CD14-positive monocyte (primary cell): ENCODE data around the gene FGF2. TPM values are rescaled to one million over a fixed set of nuclear protein-coding genes. Genes with fewer than 3 reads are reported as not detected.
A peak's percentile ranks its signal among the peaks of the same experiment; 100 is the strongest.

ENCODE experiments used
- DNase-seq, 3 donors: peaks; one replicate each; pipeline ENCODE4 v3.0.0-alpha.2; 2011 to 2022
- H2AFZ ChIP-seq: 2 replicates; pipeline ENCODE4 v1.6.0; 2012; ENCODE audit warnings: mild to moderate bottlenecking, low read depth, low read length, inconsistent platforms; ENCODE audit not compliant: insufficient read depth, poor library complexity, severe bottlenecking
- H3K27ac ChIP-seq, 2 donors: 1 replicate in 1 of 2; 2 replicates in 1 of 2; pipeline ENCODE4 v1.5.1; 2012 to 2013; ENCODE audit warnings: low read length in 2 of 2, control low read depth in 1 of 2, inconsistent platforms in 1 of 2, low read depth in 1 of 2, mild to moderate bottlenecking in 1 of 2
- H3K27me3 ChIP-seq, 2 donors: one replicate each; pipeline versions ENCODE4 v1.6.0 to v1.6.1; 2011 to 2013; ENCODE audit warnings: low read length in 2 of 2; ENCODE audit not compliant: control insufficient read depth in 2 of 2, insufficient read depth in 2 of 2
- H3K36me3 ChIP-seq, 2 donors: replicated peaks in 1 of 2; 1 replicate in 1 of 2; 2 replicates in 1 of 2; pipeline versions ENCODE4 v1.5.1 to v1.6.1; 2012 to 2013; ENCODE audit warnings: low read length in 2 of 2, control low read depth in 1 of 2, inconsistent platforms in 1 of 2, mild to moderate bottlenecking in 1 of 2; ENCODE audit not compliant: insufficient read depth in 2 of 2, control insufficient read depth in 1 of 2
- H3K4me1 ChIP-seq, 2 donors: 1 replicate in 1 of 2; 2 replicates in 1 of 2; pipeline versions ENCODE4 v1.5.1 to v1.6.1; 2012 to 2013; ENCODE audit warnings: low read length in 2 of 2, control low read depth in 1 of 2, inconsistent platforms in 1 of 2, mild to moderate bottlenecking in 1 of 2, moderate library complexity in 1 of 2; ENCODE audit not compliant: insufficient read depth in 2 of 2, control insufficient read depth in 1 of 2
- H3K4me2 ChIP-seq: replicated peaks from 2 replicates; pipeline ENCODE3; 2012; ENCODE audit warnings: low read length, moderate library complexity, mild to moderate bottlenecking; ENCODE audit not compliant: poor library complexity, severe bottlenecking; ENCODE audit errors: extremely low read depth
- H3K4me3 ChIP-seq, 3 experiments: fragments of 200-600 bp in 1 of 3; sonication (generic) in 1 of 3; replicated peaks in 1 of 3; 1 replicate in 2 of 3; 2 replicates in 1 of 3; pipeline ENCODE4 v1.5.1; 2011 to 2013; ENCODE audit warnings: low read length in 3 of 3, mild to moderate bottlenecking in 3 of 3, control low read depth in 2 of 3, low read depth in 2 of 3, inconsistent platforms in 1 of 3, moderate library complexity in 1 of 3
- H3K79me2 ChIP-seq: 2 replicates; pipeline ENCODE4 v1.6.0; 2012; ENCODE audit warnings: mild to moderate bottlenecking, control low read depth, inconsistent platforms, low read length, moderate library complexity; ENCODE audit not compliant: insufficient read depth
- H3K9ac ChIP-seq: 2 replicates; pipeline ENCODE4 v1.6.0; 2017; ENCODE audit warnings: low read length, mild to moderate bottlenecking; ENCODE audit not compliant: insufficient read depth, poor library complexity, severe bottlenecking
- H3K9me3 ChIP-seq, 2 donors: replicated peaks in 1 of 2; 1 replicate in 1 of 2; 2 replicates in 1 of 2; pipeline versions ENCODE4 v1.5.1 to v1.6.1; 2012 to 2013; ENCODE audit warnings: low read length in 2 of 2, control low read depth in 1 of 2; ENCODE audit not compliant: control insufficient read depth in 1 of 2, insufficient read depth in 1 of 2
- H4K20me1 ChIP-seq: 2 replicates; pipeline ENCODE4 v1.6.0; 2012; ENCODE audit warnings: mild to moderate bottlenecking, low read length, control low read depth, moderate library complexity; ENCODE audit not compliant: insufficient read depth
- H3K27ac Mint-ChIP-seq, 7 donors: one replicate each; pipeline ENCODE4 v1.8.0; 2020; ENCODE audit warnings: mild to moderate bottlenecking in 7 of 7, mixed read lengths in 7 of 7, moderate library complexity in 6 of 7, inconsistent platforms in 2 of 7
- H3K27me3 Mint-ChIP-seq, 3 donors: one replicate each; pipeline ENCODE4 v1.8.0; 2021 to 2022; ENCODE audit warnings: low read depth in 3 of 3, mild to moderate bottlenecking in 3 of 3, mixed read lengths in 3 of 3, moderate library complexity in 3 of 3, inconsistent platforms in 1 of 3
- H3K36me3 Mint-ChIP-seq, 2 donors: one replicate each; pipeline ENCODE4 v1.8.0; 2020; ENCODE audit warnings: mixed read lengths in 2 of 2, inconsistent platforms in 1 of 2, mild to moderate bottlenecking in 1 of 2
- H3K4me1 Mint-ChIP-seq: one replicate; pipeline ENCODE4 v1.8.0; 2020; ENCODE audit warnings: mild to moderate bottlenecking, mixed read lengths
- H3K4me3 Mint-ChIP-seq, 2 donors: one replicate each; pipeline ENCODE4 v1.8.0; 2020; ENCODE audit warnings: mild to moderate bottlenecking in 2 of 2, mixed read lengths in 2 of 2, moderate library complexity in 1 of 2
- H3K9me3 Mint-ChIP-seq, 7 donors: one replicate each; pipeline ENCODE4 v1.8.0; 2020 to 2022; ENCODE audit warnings: mixed read lengths in 7 of 7, mild to moderate bottlenecking in 6 of 7, moderate library complexity in 6 of 7, inconsistent platforms in 2 of 7
- CTCF ChIP-seq: fragments of 200-600 bp; IDR thresholded peaks from one replicate; pipeline ENCODE4 v1.8.0; 2022; ENCODE audit warnings: antibody characterized with exemption, mild to moderate bottlenecking
- WGBS: methylation state at CpG from one replicate; pipeline ENCODE4 v1.1.5; 2013; ENCODE audit warnings: missing lambda C conversion rate; ENCODE audit not compliant: insufficient coverage; 5-methylcytosine and 5-hydroxymethylcytosine counted together
- intact Hi-C, 2 donors: fragments of 100-400 bp; cut with micrococcal nuclease; formaldehyde crosslinking; loops; one replicate each; pipeline versions ENCODE4 v1.15.0 to v1.15.1; 2023
- polyA plus RNA-seq, 3 donors: library from polyadenylated mRNA; depleted of rRNA in 1 of 3; unstranded in 2 of 3; stranded (reverse) in 1 of 3; fragments of 300-500 nt in 2 of 3; fragments of >200 nt in 1 of 3; fragmentation: Illumina TruSeq in 2 of 3; gene quantifications; 1 replicate in 2 of 3; 2 replicates in 1 of 3; pipeline ENCODE4 v1.2.3, GENCODE V29; 2012 to 2021

FGF2 gene
- polyA plus RNA-seq, 3 donors = not detected

GRCh38 chr4:122830426-122831095 is 3.9 kb downstream of the FGF2 start:
- Histone ChIP-seq H2AFZ (no peak overlapping the region), H3K9ac (no peak overlapping the region), H3K36me3 (no peaks in the 10 kb centered on the region), H3K27ac (no peak overlapping the region), H3K9me3 (peaks cover 0 to 12% of the 10 kb centered on the region in 2 donors), H3K27me3 (peaks cover 59 to 63% of the 10 kb centered on the region in 2 donors), H4K20me1 (no peaks in the 10 kb centered on the region), H3K79me2 (no peaks in the 10 kb centered on the region), H3K4me3 (no peak overlapping the region), H3K4me2 (no peak overlapping the region), H3K4me1 (peaks cover 11 to 12% of the 10 kb centered on the region in 2 donors)
- Mint-ChIP-seq H3K27me3 (peaks cover 58 to 74% (median 58%) of the 10 kb centered on the region in 3 donors), H3K4me1 (peaks cover 14% of the 10 kb centered on the region), H3K27ac (no peak overlapping the region), H3K36me3 (peaks cover 0 to 7% of the 10 kb centered on the region in 2 donors), H3K9me3 (peaks cover 0 to 21% (median 6%) of the 10 kb centered on the region in 7 donors), H3K4me3 (peak overlapping the region in 1 of 2 donors; percentile 62)
- no peak for DNase-seq
- TF ChIP-seq CTCF = no peak
- intact Hi-C loops = no loop called here
- 100% methylated on average over 1 of the region's 5 CpGs for WGBS

GRCh38 chr4:122831515-122832196 is 5.0 kb downstream of the FGF2 start:
- peak overlapping the region in 1 of 7 donors; percentile 27 for H3K27ac Mint-ChIP-seq
- Histone ChIP-seq H3K4me1 (peaks cover 9 to 12% of the 10 kb centered on the region in 2 donors), H3K27me3 (peaks cover 50 to 58% of the 10 kb centered on the region in 2 donors), H3K4me3 (no peak overlapping the region), H3K79me2 (no peaks in the 10 kb centered on the region), H3K9me3 (peaks cover 0 to 6% of the 10 kb centered on the region in 2 donors), H4K20me1 (no peaks in the 10 kb centered on the region), H3K36me3 (no peaks in the 10 kb centered on the region), H3K4me2 (no peak overlapping the region), H3K27ac (no peak overlapping the region), H3K9ac (no peak overlapping the region), H2AFZ (no peak overlapping the region)
- peak overlapping the region in 1 of 2 donors; percentile 33 for H3K4me3 Mint-ChIP-seq
- peaks cover 0 to 5% of the 10 kb centered on the region in 2 donors for H3K36me3 Mint-ChIP-seq
- peaks cover 48 to 63% (median 48%) of the 10 kb centered on the region in 3 donors for H3K27me3 Mint-ChIP-seq
- H3K4me1 Mint-ChIP-seq = peaks cover 14% of the 10 kb centered on the region
- DNase-seq = no peak
- H3K9me3 Mint-ChIP-seq = peaks cover 0 to 18% (median 6%) of the 10 kb centered on the region in 7 donors
- 94% methylated on average over 2 of the region's 6 CpGs for WGBS
- intact Hi-C loops = no loop called here
- no peak for TF ChIP-seq CTCF
